B cell (primary cell): ENCODE data around the gene DNAH3. TPM values are rescaled to one million over a fixed set of nuclear protein-coding genes. Genes with fewer than 3 reads are reported as not detected.

Source experiments
- ATAC-seq: fragments of 200-7000 bp; cut with Tn5 transposase; one replicate; pipeline ENCODE4 v1.10.0; 2021; ENCODE audit warnings: low read depth, mild to moderate bottlenecking, moderate number of reproducible peaks, moderate library complexity
- CTCF ChIA-PET: fragments of 350-600 bp; sonication (Branson Sonifier 250); formaldehyde crosslinking; loops from one replicate; lab custom pipeline; 2021; ENCODE audit warnings: antibody characterized with exemption, inconsistent platforms; lab: Charles Lee
- POLR2A ChIA-PET: fragments of 350-600 bp; sonication (Branson Sonifier 250); formaldehyde crosslinking; loops from one replicate; lab custom pipeline; 2021; ENCODE audit warnings: antibody characterized with exemption; lab: Charles Lee
- DNase-seq: peaks from one replicate; pipeline ENCODE4 v3.0.0; 2013
- H2AFZ ChIP-seq: 2 replicates; pipeline ENCODE4 v1.6.1; 2012; ENCODE audit warnings: mild to moderate bottlenecking, low read depth, low read length; ENCODE audit not compliant: insufficient read depth, poor library complexity, severe bottlenecking
- H3K27ac ChIP-seq, 2 donors: 1 replicate in 1 of 2; 2 replicates in 1 of 2; pipeline ENCODE4 v1.5.1; 2012 to 2013; ENCODE audit warnings: low read length in 2 of 2, mild to moderate bottlenecking in 2 of 2, moderate library complexity in 1 of 2
- H3K27me3 ChIP-seq, 4 experiments: fragments of 200-600 bp in 1 of 4; sonication (generic) in 1 of 4; replicated peaks in 1 of 4; 1 replicate in 2 of 4; 2 replicates in 2 of 4; pipeline versions ENCODE4 v1.6.1 to v1.7.0; 2013 to 2016; ENCODE audit warnings: low read length in 3 of 4, mild to moderate bottlenecking in 2 of 4, mixed read lengths in 1 of 4, moderate library complexity in 1 of 4; ENCODE audit not compliant: insufficient read depth in 4 of 4, control insufficient read depth in 3 of 4; ENCODE audit errors: control extremely low read depth in 1 of 4
- H3K36me3 ChIP-seq, 2 experiments: replicated peaks in 1 of 2; 1 replicate in 1 of 2; 2 replicates in 1 of 2; pipeline versions ENCODE4 v1.6.1 to v1.7.1; 2013; ENCODE audit warnings: low read length in 1 of 2; ENCODE audit not compliant: insufficient read depth in 2 of 2, control insufficient read depth in 1 of 2; ENCODE audit errors: control extremely low read depth in 1 of 2, extremely low read depth in 1 of 2
- H3K4me1 ChIP-seq, 2 donors: fragments of 200-600 bp in 1 of 2; sonication (generic) in 1 of 2; 1 replicate in 1 of 2; 2 replicates in 1 of 2; pipeline versions ENCODE4 v1.5.1 to v1.6.1; 2013 to 2017; ENCODE audit warnings: low read length in 2 of 2; ENCODE audit not compliant: control insufficient read depth in 2 of 2, insufficient read depth in 2 of 2
- H3K4me2 ChIP-seq: replicated peaks from 2 replicates; pipeline ENCODE3; 2012; ENCODE audit warnings: mild to moderate bottlenecking, low read depth, low read length; ENCODE audit not compliant: poor library complexity, severe bottlenecking
- H3K4me3 ChIP-seq, 5 experiments: fragments of 200-600 bp in 1 of 5; sonication (generic) in 1 of 5; 1 replicate in 3 of 5; 2 replicates in 2 of 5; pipeline versions ENCODE4 v1.5.1 to v1.7.0; 2011 to 2016; ENCODE audit warnings: low read length in 4 of 5, mild to moderate bottlenecking in 4 of 5, low read depth in 2 of 5, control low read depth in 1 of 5, moderate library complexity in 1 of 5; ENCODE audit not compliant: insufficient read depth in 1 of 5; ENCODE audit errors: control extremely low read depth in 1 of 5, extremely low read depth in 1 of 5
- H3K79me2 ChIP-seq: fragments of 200-600 bp; sonication (generic); one replicate; pipeline ENCODE4 v1.6.0; 2016; ENCODE audit warnings: low read length; ENCODE audit not compliant: control insufficient read depth, insufficient read depth
- H3K9ac ChIP-seq: fragments of 200-600 bp; sonication (generic); 2 replicates; pipeline ENCODE4 v1.6.1; 2017; ENCODE audit warnings: mild to moderate bottlenecking, low read length, moderate library complexity
- H3K9me3 ChIP-seq, 3 donors: one replicate each; pipeline versions ENCODE4 v1.6.1 to v1.7.1; 2013; ENCODE audit warnings: low read length in 2 of 3; ENCODE audit not compliant: control insufficient read depth in 2 of 3, insufficient read depth in 1 of 3; ENCODE audit errors: control extremely low read depth in 1 of 3
- H4K20me1 ChIP-seq: 2 replicates; pipeline ENCODE4 v1.6.0; 2012; ENCODE audit warnings: mild to moderate bottlenecking, low read length; ENCODE audit not compliant: insufficient read depth, control insufficient read depth, poor library complexity, severe bottlenecking
- H3K27ac Mint-ChIP-seq: one replicate; pipeline ENCODE4 v1.8.0; 2021; ENCODE audit warnings: mixed read lengths
- H3K27me3 Mint-ChIP-seq: one replicate; pipeline ENCODE4 v1.8.0; 2021; ENCODE audit warnings: mixed read lengths
- H3K4me1 Mint-ChIP-seq: one replicate; pipeline ENCODE4 v1.8.0; 2021; ENCODE audit warnings: mixed read lengths
- H3K4me3 Mint-ChIP-seq: one replicate; pipeline ENCODE4 v1.8.0; 2021; ENCODE audit warnings: mixed read lengths
- H3K9me3 Mint-ChIP-seq: one replicate; pipeline ENCODE4 v1.8.0; 2022; ENCODE audit warnings: mixed read lengths; ENCODE audit not compliant: insufficient read depth
- CTCF ChIP-seq: fragments of 200-600 bp; IDR thresholded peaks from one replicate; pipeline ENCODE4 v1.8.0; 2022; ENCODE audit warnings: antibody characterized with exemption, mild to moderate bottlenecking
- EZH2 ChIP-seq: IDR thresholded peaks from 2 replicates; pipeline ENCODE4 v1.6.1; 2012; ENCODE audit warnings: borderline replicate concordance, low read depth, mild to moderate bottlenecking, moderate library complexity, low read length; ENCODE audit not compliant: insufficient read depth, poor library complexity, severe bottlenecking
- WGBS: methylation state at CpG from one replicate; pipeline ENCODE4 v1.1.5; 2013; ENCODE audit warnings: missing lambda C conversion rate; ENCODE audit not compliant: insufficient coverage; 5-methylcytosine and 5-hydroxymethylcytosine counted together
- intact Hi-C: fragments of 100-400 bp; cut with micrococcal nuclease; formaldehyde crosslinking; loops from one replicate; pipeline ENCODE4 v1.10.0; 2022
- polyA plus RNA-seq: library from polyadenylated mRNA; depleted of rRNA; stranded (reverse); fragments of >200 nt; gene quantifications from 2 replicates; pipeline ENCODE4 v1.2.3, GENCODE V29; 2012
- total RNA-seq, 2 donors: library from RNA; stranded (reverse); fragments of 120-200 nt in 1 of 2; gene quantifications; 1 replicate in 1 of 2; 2 replicates in 1 of 2; pipeline versions ENCODE4 v1.2.3 to v1.2.4, GENCODE V29; 2013 to 2022

Gene DNAH3
- total and polyA plus RNA-seq, 2 donors (not counting 1 experiment from before 2014, with no cell fraction given) = not detected

DNA sequence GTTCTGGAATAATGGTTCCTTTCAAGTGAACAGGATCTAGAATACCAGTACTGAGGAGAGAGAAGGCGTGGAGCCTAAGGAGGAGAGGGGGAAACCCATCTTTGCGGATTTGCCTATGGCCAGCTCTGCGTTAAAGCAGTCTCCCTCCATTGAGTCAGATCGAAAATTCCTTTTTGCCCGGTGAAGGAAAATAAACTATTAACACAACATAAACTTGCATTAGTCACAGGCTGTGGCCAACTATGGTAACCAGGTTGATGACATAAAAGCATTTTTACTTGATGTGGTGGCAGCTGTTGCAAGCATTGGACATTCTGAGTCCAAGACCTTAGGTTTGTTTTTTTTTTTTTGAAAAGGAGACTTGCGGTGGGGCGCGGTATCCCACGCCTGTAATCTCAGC, 16.7 kb upstream of the DNAH3 start:
- H3K27ac Mint-ChIP-seq = no peak overlapping the region
- H3K4me3 Mint-ChIP-seq = no peak overlapping the region
- H3K27me3 Mint-ChIP-seq = no peaks in the 10 kb centered on the region
- ATAC-seq = no peak
- POLR2A ChIA-PET = no interaction called here
- Histone ChIP-seq H3K27me3 (no peaks in the 10 kb centered on the region), H3K4me3 (no peak overlapping the region), H3K9me3 (no peaks in the 10 kb centered on the region), H3K9ac (no peak overlapping the region), H3K4me2 (no peak overlapping the region), H4K20me1 (no peaks in the 10 kb centered on the region), H2AFZ (no peak overlapping the region), H3K79me2 (no peaks in the 10 kb centered on the region), H3K36me3 (peaks cover 1 to 33% of the 10 kb centered on the region in 2 experiments), H3K27ac (no peak overlapping the region), H3K4me1 (no peaks in the 10 kb centered on the region)
- TF ChIP-seq CTCF (no peak), EZH2 (no peak)
- WGBS = no CpG with 5 or more reads among the region's 9 CpGs
- H3K9me3 Mint-ChIP-seq = no peaks in the 10 kb centered on the region
- CTCF ChIA-PET = interaction anchor here (0.6 to 1.9 kb wide), 2 partner anchors 8 to 57 kb away, joined by 3 to 10 read pairs; partner anchors contain the start of gene LDAF1
- intact Hi-C loops = no loop called here
- no peak for DNase-seq
- H3K4me1 Mint-ChIP-seq = peaks cover 2% of the 10 kb centered on the region

GRCh38 chr16:21166561-21166961, 15.9 kb upstream of the DNAH3 start:
- ChIA-PET CTCF (no interaction called here), POLR2A (no interaction called here)

More at GRCh38 chr16:21166561-21166961, 15.9 kb upstream of the DNAH3 start:
- H3K4me2 ChIP-seq = no peak overlapping the region
- H3K4me3 Mint-ChIP-seq = no peak overlapping the region
- H3K27ac Mint-ChIP-seq = no peak overlapping the region
- H3K9ac ChIP-seq = no peak overlapping the region
- H3K36me3 ChIP-seq = peaks cover 1 to 33% of the 10 kb centered on the region in 2 experiments
- WGBS = 96% methylated on average over 9 of the region's 9 CpGs
- no peaks in the 10 kb centered on the region for H4K20me1 ChIP-seq
- H3K4me3 ChIP-seq = no peak overlapping the region
- H3K79me2 ChIP-seq = no peaks in the 10 kb centered on the region
- H3K27me3 Mint-ChIP-seq = no peaks in the 10 kb centered on the region
- ATAC-seq = no peak
- H3K4me1 ChIP-seq = no peaks in the 10 kb centered on the region
- H3K9me3 Mint-ChIP-seq = no peaks in the 10 kb centered on the region
- DNase-seq = no peak
- no peaks in the 10 kb centered on the region for H3K9me3 ChIP-seq
- TF ChIP-seq EZH2 = no peak
- no peak for TF ChIP-seq CTCF
- no peaks in the 10 kb centered on the region for H3K27me3 ChIP-seq
- intact Hi-C loops = no loop called here
- H2AFZ ChIP-seq = no peak overlapping the region
- H3K27ac ChIP-seq = no peak overlapping the region
- peaks cover 2% of the 10 kb centered on the region for H3K4me1 Mint-ChIP-seq
